BE2C (cell line): ENCODE measurements around the gene COLEC11.
"Not testable (repeated sequence)": the region's sequence is repeated elsewhere in the genome, so short reads cannot be mapped to it uniquely, and the experiment has no call there.

Experiments used
- DNase-seq: peaks from one replicate; pipeline ENCODE4 v3.0.0-alpha.2; 2020
- H3K27me3 ChIP-seq: fragments of 250-450 bp; sonication (Bioruptor Pico); 2 replicates; pipeline ENCODE4 v1.5.1; 2020; ENCODE audit warnings: mild to moderate bottlenecking
- H3K36me3 ChIP-seq: fragments of 250-450 bp; sonication (Bioruptor Pico); 2 replicates; pipeline ENCODE4 v1.5.1; 2020; ENCODE audit warnings: mild to moderate bottlenecking
- H3K4me1 ChIP-seq: fragments of 250-450 bp; sonication (Bioruptor Pico); 2 replicates; pipeline ENCODE4 v1.5.1; 2020
- H3K4me3 ChIP-seq: 2 replicates; pipeline ENCODE4 v1.5.1; 2011; ENCODE audit warnings: low read depth, low read length
- H3K9me3 ChIP-seq: fragments of 250-450 bp; sonication (Bioruptor Pico); 2 replicates; pipeline ENCODE4 v1.5.1; 2020
- CTCF ChIP-seq: IDR thresholded peaks from 2 replicates; pipeline ENCODE4 v1.5.1; 2012; ENCODE audit warnings: mild to moderate bottlenecking, low read depth, low read length

Gene COLEC11

GRCh38 chr2:3611589-3611988, 16.7 kb downstream of the COLEC11 start:
- Histone ChIP-seq H3K36me3 (peaks cover 22% of the 10 kb centered on the region), H3K4me3 (no peak overlapping the region), H3K27me3 (no peaks in the 10 kb centered on the region), H3K9me3 (no peaks in the 10 kb centered on the region), H3K4me1 (peaks cover 22% of the 10 kb centered on the region)
- no peak for TF ChIP-seq CTCF
- no peak for DNase-seq

GRCh38 chr2:3612639-3613523, 18.0 kb downstream of the COLEC11 start:
- H3K27me3 ChIP-seq: no peaks in the 10 kb centered on the region
- TF ChIP-seq CTCF: no peak

GRCh38 chr2:3613524-3613905, 18.6 kb downstream of the COLEC11 start:
- no peak overlapping the region for H3K4me3 ChIP-seq
- DNase-seq: no peak
- H3K4me1 ChIP-seq: peaks cover 11% of the 10 kb centered on the region
- no peaks in the 10 kb centered on the region for H3K9me3 ChIP-seq
- peaks cover 22% of the 10 kb centered on the region for H3K36me3 ChIP-seq
- H3K27me3 ChIP-seq: no peaks in the 10 kb centered on the region
- no peak for TF ChIP-seq CTCF

More at GRCh38 chr2:3612639-3613523, 18.0 kb downstream of the COLEC11 start:
- H3K4me1 ChIP-seq: peaks cover 17% of the 10 kb centered on the region
- no peak overlapping the region for H3K4me3 ChIP-seq
- no peak for DNase-seq
- H3K9me3 ChIP-seq: no peaks in the 10 kb centered on the region
- H3K36me3 ChIP-seq: peaks cover 22% of the 10 kb centered on the region

- not testable (repeated sequence) for H3K27me3 ChIP-seq, DNase-seq, H3K9me3 ChIP-seq, H3K4me1 ChIP-seq, H3K4me3 ChIP-seq
- H3K36me3 ChIP-seq: peaks cover 27% of the 10 kb centered on the region
Observed at GRCh38 chr2:3614743-3615142, 19.8 kb downstream of the COLEC11 start.

- DNase-seq, H3K27me3 ChIP-seq, H3K4me3 ChIP-seq: not testable (repeated sequence)
Observed at GRCh38 chr2:3615541-3616200, 20.8 kb downstream of the COLEC11 start.

GRCh38 chr2:3616435-3617197, 21.7 kb downstream of the COLEC11 start:
- not testable (repeated sequence) for H3K27me3 ChIP-seq, DNase-seq, H3K9me3 ChIP-seq, H3K4me1 ChIP-seq, H3K4me3 ChIP-seq
- H3K36me3 ChIP-seq: peaks cover 31% of the 10 kb centered on the region

More at GRCh38 chr2:3615541-3616200, 20.8 kb downstream of the COLEC11 start:
- not testable (repeated sequence) for H3K4me1 ChIP-seq, H3K9me3 ChIP-seq
- H3K36me3 ChIP-seq: peaks cover 29% of the 10 kb centered on the region

- Histone ChIP-seq H3K27me3 (no peaks in the 10 kb centered on the region), H3K9me3 (no peaks in the 10 kb centered on the region), H3K36me3 (peaks cover 28% of the 10 kb centered on the region), H3K4me1 (no peaks in the 10 kb centered on the region; the same call in 1 of the 2 replicates), H3K4me3 (no peak overlapping the region)
- TF ChIP-seq CTCF: no peak
- DNase-seq: no peak
Observed at GRCh38 chr2:3617198-3617890, 22.4 kb downstream of the COLEC11 start.
